Measurements from ENCODE around the gene ASTL.

ASTL gene

DNA sequence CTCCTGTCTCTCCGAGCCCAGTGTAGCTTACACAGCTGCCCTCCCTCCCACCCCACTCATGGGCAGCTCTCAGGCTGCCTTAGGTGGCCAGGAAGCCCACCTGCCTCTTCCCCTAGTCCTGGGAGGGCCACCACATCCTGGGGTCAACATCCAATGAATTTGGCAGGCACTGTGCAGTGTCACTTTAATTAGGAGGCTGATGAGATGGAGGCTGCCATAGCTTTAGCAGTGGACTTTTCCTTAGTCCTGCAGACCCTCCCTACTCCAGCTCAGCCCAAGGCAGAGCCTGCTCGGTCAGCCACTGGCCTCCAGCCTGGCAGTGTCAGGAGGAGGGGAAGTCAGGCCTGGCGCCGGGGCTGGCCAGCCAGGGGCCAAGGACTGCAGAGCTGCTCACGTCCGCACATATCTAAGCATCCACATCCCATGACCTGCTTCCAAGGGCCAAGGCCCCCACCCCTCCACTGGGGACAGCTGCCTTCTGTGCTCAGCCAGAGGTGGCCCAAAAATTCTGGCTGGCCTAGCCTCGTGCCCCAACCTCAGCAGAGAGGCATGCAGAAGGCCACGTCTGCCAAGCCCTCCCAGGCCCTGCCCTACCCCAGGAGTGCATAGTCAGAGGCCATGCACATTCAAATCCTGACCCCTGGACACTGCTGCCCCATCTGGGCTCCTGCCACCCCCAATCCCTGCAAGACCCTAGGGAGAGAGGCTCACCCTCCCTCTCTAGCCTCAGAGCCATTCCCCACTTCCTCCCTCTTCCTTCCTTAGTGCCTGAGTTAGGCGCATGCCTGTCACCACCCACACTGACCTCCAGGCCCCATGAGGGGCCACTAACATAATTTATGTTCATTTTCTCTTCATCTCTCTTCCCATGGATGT lies 55.0 kb downstream of the ASTL start:
- no peak for DNase-seq (ENCODE audit: low read depth in 2 of 2)

- DNase-seq (ENCODE audit: low read depth in 2 of 2) = no peak
Observed at GRCh38 chr2:96082211-96083063, 55.9 kb downstream of the ASTL start.

- DNase-seq (ENCODE audit: low read depth in 2 of 2) = no peak
Observed at GRCh38 chr2:96081042-96081441, 57.3 kb downstream of the ASTL start.

GRCh38 chr2:96075199-96075771 lies 63.0 kb downstream of the ASTL start:
- no peak for DNase-seq (ENCODE audit: low read depth in 2 of 2)

DNA sequence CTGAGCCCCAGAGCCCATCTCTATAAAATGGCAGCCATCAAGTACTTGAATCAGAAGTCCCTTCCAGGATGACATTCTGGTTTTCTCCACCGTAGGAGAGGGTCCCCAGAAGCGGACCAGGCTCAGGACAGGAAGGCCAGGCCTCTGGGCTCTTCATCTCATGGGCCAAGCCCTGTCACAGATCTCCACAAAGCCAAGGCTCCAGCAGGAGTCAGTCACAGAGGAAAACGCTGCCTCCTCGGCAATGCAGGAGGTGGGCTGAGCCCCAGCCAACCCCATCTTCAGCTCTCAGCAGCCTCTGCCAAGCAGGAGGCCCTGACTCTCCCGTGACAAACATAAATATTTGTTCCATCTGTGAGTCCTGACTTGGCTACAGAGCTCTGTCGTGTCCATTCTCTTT lies 64.1 kb downstream of the ASTL start:
- no peak for DNase-seq (ENCODE audit: low read depth in 2 of 2)

DNA sequence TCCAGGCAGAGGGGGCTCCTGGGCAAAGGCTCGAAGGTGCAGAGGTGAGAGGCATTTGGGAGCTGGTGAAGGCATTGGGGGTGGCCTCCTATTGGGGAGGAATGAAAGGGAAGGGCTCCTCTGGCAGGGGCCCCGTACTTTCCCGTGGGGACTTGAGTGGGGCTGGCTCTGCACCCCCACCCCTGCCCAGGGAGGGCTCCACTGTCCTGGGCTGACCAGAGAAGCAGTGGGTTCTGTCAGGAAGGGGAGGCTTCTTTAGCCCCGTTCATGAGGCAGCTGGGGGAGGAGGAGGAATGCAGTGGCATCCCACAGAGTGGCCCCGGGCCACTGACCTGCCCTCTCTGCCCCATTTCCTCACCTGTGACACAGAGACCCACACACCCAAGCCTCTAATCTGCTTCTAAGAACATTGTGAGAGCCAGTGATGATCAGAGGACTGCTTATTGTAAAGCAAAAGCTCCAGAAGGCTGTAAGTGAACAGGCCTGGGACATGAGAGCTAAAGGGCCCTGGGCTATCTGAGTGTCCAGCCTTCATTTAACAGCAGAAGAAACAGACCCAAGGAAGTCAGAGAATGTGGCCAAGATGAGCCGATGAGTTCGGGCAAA lies 65.0 kb downstream of the ASTL start:
- no peak for DNase-seq (ENCODE audit: low read depth in 2 of 2)

Data from stimulated activated CD4-positive, alpha-beta T cell treated with anti-CD3 and anti-CD28 coated beads, Interleukin-1b, Interleukin-23, amount 100 ng/mL, for 1 hour (primary cell).